GM23338 (cell line): Measurements from ENCODE around the gene GGN. TPM values are rescaled to one million over a fixed set of nuclear protein-coding genes. Genes with fewer than 3 reads are reported as not detected.

Experiments used
- ATAC-seq: fragments of 200-7000 bp; cut with Tn5 transposase; 3 replicates; pipeline ENCODE4 v1.9.1; 2020
- DNase-seq: peaks from one replicate; pipeline ENCODE4 v3.0.0-alpha.2; 2015; ENCODE audit warnings: low spot score
- H2AFZ ChIP-seq: fragments of 200-600 bp; sonication (generic); 2 replicates; pipeline ENCODE4 v1.8.0; 2016; ENCODE audit warnings: antibody characterized with exemption, mild to moderate bottlenecking, moderate library complexity
- H3F3A ChIP-seq: fragments of 200-600 bp; sonication (generic); replicated peaks from 2 replicates; pipeline ENCODE4 v1.8.0; 2017; ENCODE audit warnings: antibody characterized with exemption, mixed run types, low read depth
- H3K27ac ChIP-seq: fragments of 200-600 bp; sonication (generic); 2 replicates; pipeline ENCODE4 v1.6.1; 2016; ENCODE audit warnings: low read depth
- H3K27me3 ChIP-seq: fragments of 200-600 bp; sonication (generic); 2 replicates; pipeline ENCODE4 v1.8.0; 2016; ENCODE audit warnings: mild to moderate bottlenecking, mixed run types, moderate library complexity; ENCODE audit not compliant: insufficient read depth
- H3K36me3 ChIP-seq: fragments of 200-600 bp; sonication (generic); 2 replicates; pipeline ENCODE4 v1.8.0; 2016; ENCODE audit warnings: mild to moderate bottlenecking; ENCODE audit not compliant: insufficient read depth
- H3K4me1 ChIP-seq: fragments of 200-600 bp; sonication (generic); 2 replicates; pipeline ENCODE4 v1.8.0; 2016; ENCODE audit warnings: mild to moderate bottlenecking, moderate library complexity; ENCODE audit not compliant: insufficient read depth
- H3K4me2 ChIP-seq: fragments of 200-600 bp; sonication (generic); 2 replicates; pipeline ENCODE4 v1.7.1; 2017; ENCODE audit warnings: mixed run types
- H3K4me3 ChIP-seq: fragments of 200-600 bp; sonication (generic); 2 replicates; pipeline ENCODE4 v1.6.1; 2016; ENCODE audit warnings: mixed run types
- H3K79me2 ChIP-seq: fragments of 200-600 bp; sonication (generic); replicated peaks from 2 replicates; pipeline ENCODE4 v1.8.0; 2017; ENCODE audit warnings: mild to moderate bottlenecking; ENCODE audit not compliant: insufficient read depth
- H3K9me2 ChIP-seq: fragments of 200-600 bp; sonication (generic); 2 replicates; pipeline ENCODE4 v1.8.0; 2017; ENCODE audit not compliant: insufficient read depth
- H4K20me1 ChIP-seq: fragments of 200-600 bp; sonication (generic); replicated peaks from 2 replicates; pipeline ENCODE4 v1.8.0; 2017; ENCODE audit warnings: mild to moderate bottlenecking; ENCODE audit not compliant: insufficient read depth
- H3K27ac Mint-ChIP-seq: 2 replicates; pipeline ENCODE4 v1.8.0; 2020; ENCODE audit warnings: inconsistent platforms, mild to moderate bottlenecking, moderate library complexity, mixed read lengths
- H3K27me3 Mint-ChIP-seq: 3 replicates; pipeline ENCODE4 v1.8.0; 2022; ENCODE audit warnings: low read depth, mild to moderate bottlenecking, moderate library complexity, mixed read lengths, inconsistent platforms; ENCODE audit not compliant: insufficient read depth, poor library complexity
- H3K36me3 Mint-ChIP-seq: 3 replicates; pipeline ENCODE4 v1.8.0; 2021; ENCODE audit warnings: low read depth, mild to moderate bottlenecking, inconsistent platforms, moderate library complexity, mixed read lengths
- H3K4me1 Mint-ChIP-seq: 3 replicates; pipeline ENCODE4 v1.8.0; 2020; ENCODE audit warnings: mild to moderate bottlenecking, inconsistent platforms, mixed read lengths
- H3K4me3 Mint-ChIP-seq: 3 replicates; pipeline ENCODE4 v1.8.0; 2021; ENCODE audit warnings: moderate library complexity, mild to moderate bottlenecking, inconsistent platforms, mixed read lengths
- H3K9me3 Mint-ChIP-seq: 3 replicates; pipeline ENCODE4 v1.8.0; 2020; ENCODE audit warnings: moderate library complexity, mild to moderate bottlenecking, inconsistent platforms, mixed read lengths
- CREB1 ChIP-seq: fragments of 250-450 bp; sonication (Bioruptor Pico); IDR thresholded peaks from 2 replicates; pipeline ENCODE4 v1.5.0; 2020; ENCODE audit warnings: low read depth, mild to moderate bottlenecking, moderate library complexity
- CTCF ChIP-seq, 2 experiments: fragments of 200-600 bp in 1 of 2; sonication (generic) in 1 of 2; conservative IDR thresholded peaks; 2 replicates each; pipeline versions ENCODE4 v1.5.1 to v1.6.1; 2016 to 2017; ENCODE audit warnings: antibody characterized with exemption in 2 of 2, low read depth in 2 of 2, mild to moderate bottlenecking in 2 of 2, moderate library complexity in 1 of 2
- EZH2 ChIP-seq: fragments of 200-600 bp; sonication (generic); IDR thresholded peaks from one replicate; pipeline ENCODE4 v1.8.0; 2017; ENCODE audit warnings: antibody characterized with exemption, mild to moderate bottlenecking, low read depth; ENCODE audit not compliant: unreplicated experiment
- EZH2phosphoT487 ChIP-seq: fragments of 200-600 bp; sonication (generic); IDR thresholded peaks from one replicate; pipeline ENCODE4 v1.8.1; 2018; ENCODE audit warnings: antibody characterized with exemption; ENCODE audit not compliant: unreplicated experiment
- JUNB ChIP-seq: IDR thresholded peaks from one replicate; pipeline ENCODE4 v1.6.1; 2016; ENCODE audit warnings: antibody characterized with exemption; ENCODE audit not compliant: unreplicated experiment
- NANOG ChIP-seq: IDR thresholded peaks from 2 replicates; pipeline ENCODE4 v1.6.1; 2016; ENCODE audit warnings: antibody characterized with exemption, borderline replicate concordance
- POLR2AphosphoS5 ChIP-seq: IDR thresholded peaks from 2 replicates; pipeline ENCODE4 v1.6.1; 2016; ENCODE audit warnings: antibody characterized with exemption, low read depth
- STAT1 ChIP-seq: IDR thresholded peaks from one replicate; pipeline ENCODE4 v1.6.1; 2016; ENCODE audit warnings: antibody characterized with exemption; ENCODE audit not compliant: unreplicated experiment
- ZNF114 ChIP-seq: fragments of 250-450 bp; sonication (Bioruptor Pico); IDR thresholded peaks from 2 replicates; pipeline ENCODE4 v1.5.0; 2020; ENCODE audit warnings: mild to moderate bottlenecking, moderate library complexity
- ZNF331 ChIP-seq: fragments of 250-450 bp; sonication (Bioruptor Pico); IDR thresholded peaks from 2 replicates; pipeline ENCODE4 v1.5.0; 2020; ENCODE audit warnings: low read depth, mild to moderate bottlenecking, moderate library complexity
- polyA plus RNA-seq: library from polyadenylated mRNA; unstranded; fragments of >200 nt; fragmentation: Nextera tagmentation; extraction: Ambion mirVana; gene quantifications from 2 replicates; pipeline ENCODE4 v1.2.1, GENCODE V29; 2016
- total RNA-seq: library from RNA; depleted of rRNA; stranded (reverse); fragments of >200 nt; shearing (Covaris generic); gene quantifications from 2 replicates; pipeline ENCODE4 v1.2.3, GENCODE V29; 2014
- TF ChIP-seq, protein P1 (sequence below): IDR thresholded peaks from one replicate; pipeline ENCODE4 v1.6.1; 2018; ENCODE audit warnings: antibody characterized with exemption; ENCODE audit not compliant: unreplicated experiment
- TF ChIP-seq, protein P2 (sequence below): fragments of 250-450 bp; sonication (Bioruptor Pico); IDR thresholded peaks from 2 replicates; pipeline ENCODE4 v1.5.0; 2020; ENCODE audit warnings: mild to moderate bottlenecking, moderate library complexity
- TF ChIP-seq, protein P3 (sequence below): IDR thresholded peaks from 2 replicates; pipeline ENCODE4 v1.6.1; 2016; ENCODE audit warnings: antibody characterized with exemption

GGN gene
- total and polyA plus RNA-seq, 2 experiments from 2014 or later, result 0.14 to 1.5 TPM

- H3K9me3 Mint-ChIP-seq, result no peaks in the 10 kb centered on the region
- DNase-seq (no peak), ATAC-seq (no peak)
- Histone ChIP-seq H3F3A (no peaks in the 10 kb centered on the region), H3K4me3 (no peak overlapping the region), H3K79me2 (no peaks in the 10 kb centered on the region), H3K9me2 (no peaks in the 10 kb centered on the region), H3K4me2 (no peak overlapping the region), H4K20me1 (no peaks in the 10 kb centered on the region; the same call in 1 of the 2 replicates), H3K27ac (no peak overlapping the region), H2AFZ (no peak overlapping the region), H3K4me1 (no peaks in the 10 kb centered on the region), H3K27me3 (peaks cover 24% of the 10 kb centered on the region), H3K36me3 (no peaks in the 10 kb centered on the region)
- no peak for TF ChIP-seq JUNB
- no peak for TF ChIP-seq STAT1
- TF ChIP-seq ZNF114 (CRISPR knock-in tag), result no peak
- TF ChIP-seq CTCF (conservative IDR thresholded peaks at IDR 0.05; ENCODE audit: low read depth in 2 of 2), result no peak
- no peak for TF ChIP-seq POLR2AphosphoS5
- TF ChIP-seq, protein P1, sequence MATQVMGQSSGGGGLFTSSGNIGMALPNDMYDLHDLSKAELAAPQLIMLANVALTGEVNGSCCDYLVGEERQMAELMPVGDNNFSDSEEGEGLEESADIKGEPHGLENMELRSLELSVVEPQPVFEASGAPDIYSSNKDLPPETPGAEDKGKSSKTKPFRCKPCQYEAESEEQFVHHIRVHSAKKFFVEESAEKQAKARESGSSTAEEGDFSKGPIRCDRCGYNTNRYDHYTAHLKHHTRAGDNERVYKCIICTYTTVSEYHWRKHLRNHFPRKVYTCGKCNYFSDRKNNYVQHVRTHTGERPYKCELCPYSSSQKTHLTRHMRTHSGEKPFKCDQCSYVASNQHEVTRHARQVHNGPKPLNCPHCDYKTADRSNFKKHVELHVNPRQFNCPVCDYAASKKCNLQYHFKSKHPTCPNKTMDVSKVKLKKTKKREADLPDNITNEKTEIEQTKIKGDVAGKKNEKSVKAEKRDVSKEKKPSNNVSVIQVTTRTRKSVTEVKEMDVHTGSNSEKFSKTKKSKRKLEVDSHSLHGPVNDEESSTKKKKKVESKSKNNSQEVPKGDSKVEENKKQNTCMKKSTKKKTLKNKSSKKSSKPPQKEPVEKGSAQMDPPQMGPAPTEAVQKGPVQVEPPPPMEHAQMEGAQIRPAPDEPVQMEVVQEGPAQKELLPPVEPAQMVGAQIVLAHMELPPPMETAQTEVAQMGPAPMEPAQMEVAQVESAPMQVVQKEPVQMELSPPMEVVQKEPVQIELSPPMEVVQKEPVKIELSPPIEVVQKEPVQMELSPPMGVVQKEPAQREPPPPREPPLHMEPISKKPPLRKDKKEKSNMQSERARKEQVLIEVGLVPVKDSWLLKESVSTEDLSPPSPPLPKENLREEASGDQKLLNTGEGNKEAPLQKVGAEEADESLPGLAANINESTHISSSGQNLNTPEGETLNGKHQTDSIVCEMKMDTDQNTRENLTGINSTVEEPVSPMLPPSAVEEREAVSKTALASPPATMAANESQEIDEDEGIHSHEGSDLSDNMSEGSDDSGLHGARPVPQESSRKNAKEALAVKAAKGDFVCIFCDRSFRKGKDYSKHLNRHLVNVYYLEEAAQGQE, result no peak
- no peak for TF ChIP-seq CREB1 (CRISPR knock-in tag)
- TF ChIP-seq, protein P2, sequence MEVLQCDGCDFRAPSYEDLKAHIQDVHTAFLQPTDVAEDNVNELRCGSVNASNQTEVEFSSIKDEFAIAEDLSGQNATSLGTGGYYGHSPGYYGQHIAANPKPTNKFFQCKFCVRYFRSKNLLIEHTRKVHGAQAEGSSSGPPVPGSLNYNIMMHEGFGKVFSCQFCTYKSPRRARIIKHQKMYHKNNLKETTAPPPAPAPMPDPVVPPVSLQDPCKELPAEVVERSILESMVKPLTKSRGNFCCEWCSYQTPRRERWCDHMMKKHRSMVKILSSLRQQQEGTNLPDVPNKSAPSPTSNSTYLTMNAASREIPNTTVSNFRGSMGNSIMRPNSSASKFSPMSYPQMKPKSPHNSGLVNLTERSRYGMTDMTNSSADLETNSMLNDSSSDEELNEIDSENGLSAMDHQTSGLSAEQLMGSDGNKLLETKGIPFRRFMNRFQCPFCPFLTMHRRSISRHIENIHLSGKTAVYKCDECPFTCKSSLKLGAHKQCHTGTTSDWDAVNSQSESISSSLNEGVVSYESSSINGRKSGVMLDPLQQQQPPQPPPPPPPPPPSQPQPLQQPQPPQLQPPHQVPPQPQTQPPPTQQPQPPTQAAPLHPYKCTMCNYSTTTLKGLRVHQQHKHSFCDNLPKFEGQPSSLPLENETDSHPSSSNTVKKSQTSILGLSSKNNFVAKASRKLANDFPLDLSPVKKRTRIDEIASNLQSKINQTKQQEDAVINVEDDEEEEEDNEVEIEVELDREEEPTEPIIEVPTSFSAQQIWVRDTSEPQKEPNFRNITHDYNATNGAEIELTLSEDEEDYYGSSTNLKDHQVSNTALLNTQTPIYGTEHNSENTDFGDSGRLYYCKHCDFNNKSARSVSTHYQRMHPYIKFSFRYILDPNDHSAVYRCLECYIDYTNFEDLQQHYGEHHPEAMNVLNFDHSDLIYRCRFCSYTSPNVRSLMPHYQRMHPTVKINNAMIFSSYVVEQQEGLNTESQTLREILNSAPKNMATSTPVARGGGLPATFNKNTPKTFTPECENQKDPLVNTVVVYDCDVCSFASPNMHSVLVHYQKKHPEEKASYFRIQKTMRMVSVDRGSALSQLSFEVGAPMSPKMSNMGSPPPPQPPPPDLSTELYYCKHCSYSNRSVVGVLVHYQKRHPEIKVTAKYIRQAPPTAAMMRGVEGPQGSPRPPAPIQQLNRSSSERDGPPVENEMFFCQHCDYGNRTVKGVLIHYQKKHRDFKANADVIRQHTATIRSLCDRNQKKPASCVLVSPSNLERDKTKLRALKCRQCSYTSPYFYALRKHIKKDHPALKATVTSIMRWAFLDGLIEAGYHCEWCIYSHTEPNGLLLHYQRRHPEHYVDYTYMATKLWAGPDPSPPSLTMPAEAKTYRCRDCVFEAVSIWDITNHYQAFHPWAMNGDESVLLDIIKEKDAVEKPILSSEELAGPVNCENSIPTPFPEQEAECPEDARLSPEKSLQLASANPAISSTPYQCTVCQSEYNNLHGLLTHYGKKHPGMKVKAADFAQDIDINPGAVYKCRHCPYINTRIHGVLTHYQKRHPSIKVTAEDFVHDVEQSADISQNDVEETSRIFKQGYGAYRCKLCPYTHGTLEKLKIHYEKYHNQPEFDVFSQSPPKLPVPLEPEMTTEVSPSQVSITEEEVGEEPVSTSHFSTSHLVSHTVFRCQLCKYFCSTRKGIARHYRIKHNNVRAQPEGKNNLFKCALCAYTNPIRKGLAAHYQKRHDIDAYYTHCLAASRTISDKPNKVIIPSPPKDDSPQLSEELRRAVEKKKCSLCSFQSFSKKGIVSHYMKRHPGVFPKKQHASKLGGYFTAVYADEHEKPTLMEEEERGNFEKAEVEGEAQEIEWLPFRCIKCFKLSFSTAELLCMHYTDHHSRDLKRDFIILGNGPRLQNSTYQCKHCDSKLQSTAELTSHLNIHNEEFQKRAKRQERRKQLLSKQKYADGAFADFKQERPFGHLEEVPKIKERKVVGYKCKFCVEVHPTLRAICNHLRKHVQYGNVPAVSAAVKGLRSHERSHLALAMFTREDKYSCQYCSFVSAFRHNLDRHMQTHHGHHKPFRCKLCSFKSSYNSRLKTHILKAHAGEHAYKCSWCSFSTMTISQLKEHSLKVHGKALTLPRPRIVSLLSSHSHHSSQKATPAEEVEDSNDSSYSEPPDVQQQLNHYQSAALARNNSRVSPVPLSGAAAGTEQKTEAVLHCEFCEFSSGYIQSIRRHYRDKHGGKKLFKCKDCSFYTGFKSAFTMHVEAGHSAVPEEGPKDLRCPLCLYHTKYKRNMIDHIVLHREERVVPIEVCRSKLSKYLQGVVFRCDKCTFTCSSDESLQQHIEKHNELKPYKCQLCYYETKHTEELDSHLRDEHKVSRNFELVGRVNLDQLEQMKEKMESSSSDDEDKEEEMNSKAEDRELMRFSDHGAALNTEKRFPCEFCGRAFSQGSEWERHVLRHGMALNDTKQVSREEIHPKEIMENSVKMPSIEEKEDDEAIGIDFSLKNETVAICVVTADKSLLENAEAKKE (CRISPR knock-in tag), result no peak
- TF ChIP-seq ZNF331, result no peak
- TF ChIP-seq NANOG, result no peak
- TF ChIP-seq EZH2, result no peak
- TF ChIP-seq, protein P3, sequence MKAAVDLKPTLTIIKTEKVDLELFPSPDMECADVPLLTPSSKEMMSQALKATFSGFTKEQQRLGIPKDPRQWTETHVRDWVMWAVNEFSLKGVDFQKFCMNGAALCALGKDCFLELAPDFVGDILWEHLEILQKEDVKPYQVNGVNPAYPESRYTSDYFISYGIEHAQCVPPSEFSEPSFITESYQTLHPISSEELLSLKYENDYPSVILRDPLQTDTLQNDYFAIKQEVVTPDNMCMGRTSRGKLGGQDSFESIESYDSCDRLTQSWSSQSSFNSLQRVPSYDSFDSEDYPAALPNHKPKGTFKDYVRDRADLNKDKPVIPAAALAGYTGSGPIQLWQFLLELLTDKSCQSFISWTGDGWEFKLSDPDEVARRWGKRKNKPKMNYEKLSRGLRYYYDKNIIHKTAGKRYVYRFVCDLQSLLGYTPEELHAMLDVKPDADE, result no peak
- no peak for TF ChIP-seq EZH2phosphoT487
- H3K36me3 Mint-ChIP-seq, result peaks cover 3% of the 10 kb centered on the region; the same call in 1 of the 3 replicates
- H3K27me3 Mint-ChIP-seq, result peaks cover 24% of the 10 kb centered on the region
- H3K27ac Mint-ChIP-seq, result no peak overlapping the region
- no peak overlapping the region for H3K4me3 Mint-ChIP-seq
- no peaks in the 10 kb centered on the region; the same call in 2 of the 3 replicates for H3K4me1 Mint-ChIP-seq
Observed at GRCh38 chr19:38405276-38405675, 17.4 kb upstream of the GGN start.
